GM19193 (cell line): ENCODE results near the gene NLRP1.

Experiments
- POLR2A ChIP-seq: IDR thresholded peaks from 4 replicates; pipeline ENCODE4 v1.6.1; 2011; ENCODE audit not compliant: insufficient read depth, insufficient read length; ENCODE audit errors: extremely low read depth

Gene NLRP1

GRCh38 chr17:5584383-5585286, at the start of gene NLRP1:
TSS of gene NLRP1 (minus strand) at chr17:5584509. CDS start at chr17:5583957, 552 bp downstream.
- TF ChIP-seq POLR2A = peak; percentile 75

DNA sequence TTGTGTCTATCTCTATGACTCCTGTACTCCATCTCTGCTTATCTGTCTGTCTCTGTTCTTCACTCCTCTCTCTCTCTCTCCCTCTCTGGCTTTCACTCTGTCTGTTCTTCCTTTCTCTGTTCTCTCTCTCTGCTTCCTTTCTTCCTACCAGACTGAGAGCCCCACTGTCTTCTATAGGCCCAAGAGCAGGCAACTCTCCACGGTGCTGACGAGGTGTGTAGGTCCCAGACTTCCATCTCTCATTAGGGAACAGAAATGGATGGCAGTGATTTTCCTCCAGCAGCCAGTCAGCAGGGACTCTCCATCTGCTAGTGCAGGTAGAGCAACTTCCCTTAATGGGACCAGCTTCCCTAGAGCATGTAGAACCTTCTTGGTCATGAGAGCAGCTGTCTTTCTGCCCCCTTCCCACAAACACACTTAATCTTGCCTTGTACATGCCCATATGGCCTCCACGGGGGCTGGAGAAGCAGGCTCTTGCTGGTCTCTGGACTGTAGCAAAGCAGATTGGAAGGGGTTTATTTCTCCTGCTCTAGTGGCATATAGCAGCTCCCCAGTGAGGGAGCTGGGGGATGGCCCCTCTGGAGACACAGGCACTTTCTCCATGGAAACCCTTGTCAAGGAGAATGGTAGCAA, 47.8 kb upstream of the NLRP1 start:
- TF ChIP-seq POLR2A = no peak

GRCh38 chr17:5630434-5630833, 46.1 kb upstream of the NLRP1 start:
- no peak for TF ChIP-seq POLR2A

- no peak for TF ChIP-seq POLR2A
Measured at GRCh38 chr17:5629128-5629527, 44.8 kb upstream of the NLRP1 start.

DNA sequence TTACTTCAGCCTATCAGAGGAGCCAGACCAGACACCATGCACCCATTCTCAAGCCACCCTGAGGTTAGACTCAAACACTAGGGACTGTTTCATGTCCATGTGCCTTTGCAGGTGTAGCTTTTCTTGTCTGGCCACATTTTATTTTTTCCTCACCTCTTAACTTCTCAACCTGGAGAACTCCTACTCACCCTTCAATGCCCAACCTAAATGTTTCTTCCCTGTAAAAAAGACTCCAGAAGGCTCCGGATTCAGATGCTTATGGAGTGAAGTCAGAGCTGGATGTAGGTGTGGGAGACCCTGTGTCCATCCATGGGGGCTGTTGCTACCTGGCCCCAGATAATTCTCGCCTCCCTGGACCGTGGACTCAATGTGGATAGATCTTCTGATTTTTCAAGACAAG, 44.0 kb upstream of the NLRP1 start:
- no peak for TF ChIP-seq POLR2A

DNA sequence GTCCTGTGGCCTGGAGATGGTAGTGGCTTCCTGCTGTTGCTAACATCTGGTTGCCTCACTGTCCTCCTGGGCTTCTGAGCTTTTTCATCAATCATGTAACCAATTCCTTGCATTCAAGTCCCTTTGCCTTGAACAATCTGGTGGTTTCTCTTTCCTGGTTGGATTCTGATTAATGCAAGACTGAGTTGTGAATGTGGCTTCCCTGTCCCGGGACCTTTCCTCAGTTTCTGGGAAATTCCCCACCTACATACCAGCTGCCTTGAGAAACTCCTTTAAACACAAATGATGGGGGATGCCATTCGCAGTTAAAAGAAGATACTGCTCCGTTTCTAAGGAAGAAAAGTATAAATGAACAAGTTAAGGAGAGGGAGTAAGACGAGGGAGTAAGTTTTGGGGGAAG, 39.9 kb upstream of the NLRP1 start:
- no peak for TF ChIP-seq POLR2A

DNA sequence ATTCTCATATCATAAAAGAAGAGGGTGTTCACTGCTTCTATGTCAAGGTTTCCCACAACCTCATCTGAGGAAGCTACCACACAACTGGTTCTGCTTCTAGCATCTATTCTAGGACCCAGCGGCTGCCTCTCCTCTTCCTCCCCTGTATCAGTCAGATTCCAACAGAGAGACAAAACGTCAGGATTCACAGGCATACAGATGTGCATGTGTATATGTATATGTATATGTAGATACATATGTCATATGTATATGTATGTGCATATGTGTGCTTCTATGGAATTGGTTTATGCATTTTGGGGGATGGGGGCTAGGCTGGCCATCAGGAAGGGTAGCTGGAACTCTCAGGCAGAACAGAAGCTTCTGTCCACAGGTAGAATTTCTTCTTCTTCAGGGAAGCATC, 37.4 kb upstream of the NLRP1 start:
- TF ChIP-seq POLR2A = no peak

DNA sequence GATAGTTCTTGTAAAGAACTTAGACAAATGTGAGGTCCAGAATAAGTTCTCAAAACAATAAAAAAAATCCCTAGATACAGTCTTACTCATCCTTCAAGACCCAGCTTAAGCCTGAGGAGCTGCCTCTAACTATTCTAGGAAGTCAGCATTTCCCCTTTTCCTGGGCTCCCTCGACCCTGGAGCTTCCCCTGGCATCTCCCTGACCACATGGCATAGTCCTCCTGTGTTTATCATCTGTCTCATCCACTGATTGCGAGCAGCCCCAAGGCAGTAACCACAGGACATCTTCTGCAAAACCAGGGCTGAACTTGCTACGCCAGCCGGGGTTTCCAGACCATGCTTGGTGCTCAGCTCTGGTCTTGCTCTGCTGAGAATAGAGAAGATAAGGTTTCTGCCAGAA, 36.7 kb upstream of the NLRP1 start:
- no peak for TF ChIP-seq POLR2A

DNA sequence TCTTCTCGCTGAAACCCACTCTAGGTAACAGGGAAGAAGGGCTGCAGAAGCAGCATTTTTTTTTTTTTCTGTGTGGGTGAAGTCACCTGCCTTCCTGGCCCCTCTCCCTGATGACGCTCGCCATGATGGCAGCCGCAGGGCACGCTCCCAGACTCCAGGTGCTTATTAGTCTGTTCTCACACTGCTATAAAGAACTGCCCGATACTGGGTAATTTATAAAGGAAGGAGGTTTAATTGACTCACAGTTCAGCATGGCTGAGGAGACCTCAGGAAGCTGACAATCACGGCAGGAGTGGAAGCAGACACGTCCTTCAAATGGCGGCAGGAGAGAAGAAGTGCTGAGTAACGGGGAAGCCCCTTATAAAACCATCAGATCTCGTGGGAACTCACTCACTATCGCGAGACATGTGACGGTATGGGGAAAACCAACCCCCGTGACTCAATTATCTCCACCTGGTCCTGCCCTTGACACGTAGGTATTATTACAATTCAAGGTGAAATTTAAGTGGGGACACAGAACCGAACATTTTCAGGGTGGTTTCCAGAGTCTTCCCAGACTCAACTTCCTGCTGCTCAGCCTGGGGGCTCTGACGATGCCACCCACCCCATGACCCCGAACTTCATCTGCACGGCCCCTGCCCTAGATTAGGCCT, 34.9 kb upstream of the NLRP1 start:
- TF ChIP-seq POLR2A = peak; percentile 37

- TF ChIP-seq POLR2A = no peak
Measured at GRCh38 chr17:5618476-5618875, 34.2 kb upstream of the NLRP1 start.

DNA sequence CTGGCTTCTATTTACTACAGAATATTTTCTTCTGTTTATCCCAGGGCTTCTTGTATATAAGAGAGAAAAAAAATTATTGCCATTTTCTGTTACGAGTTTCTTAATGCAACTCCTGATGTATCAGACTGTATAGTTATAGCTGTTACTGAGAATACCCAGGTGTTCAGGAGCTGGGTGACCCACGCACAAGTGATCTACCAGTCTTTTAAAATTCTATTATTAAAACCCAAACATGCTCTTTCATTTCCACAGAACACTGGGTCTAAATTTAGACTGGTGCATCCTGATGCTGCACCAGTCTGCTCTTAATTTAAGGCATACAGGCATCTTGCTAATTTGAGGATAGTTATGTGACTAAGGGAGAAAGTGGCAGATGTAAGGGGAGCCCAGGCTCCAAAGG, 31.2 kb upstream of the NLRP1 start:
- no peak for TF ChIP-seq POLR2A

GRCh38 chr17:5610956-5611355, 26.6 kb upstream of the NLRP1 start:
- no peak for TF ChIP-seq POLR2A

GRCh38 chr17:5608399-5609112, 24.2 kb upstream of the NLRP1 start:
- TF ChIP-seq POLR2A = no peak

DNA sequence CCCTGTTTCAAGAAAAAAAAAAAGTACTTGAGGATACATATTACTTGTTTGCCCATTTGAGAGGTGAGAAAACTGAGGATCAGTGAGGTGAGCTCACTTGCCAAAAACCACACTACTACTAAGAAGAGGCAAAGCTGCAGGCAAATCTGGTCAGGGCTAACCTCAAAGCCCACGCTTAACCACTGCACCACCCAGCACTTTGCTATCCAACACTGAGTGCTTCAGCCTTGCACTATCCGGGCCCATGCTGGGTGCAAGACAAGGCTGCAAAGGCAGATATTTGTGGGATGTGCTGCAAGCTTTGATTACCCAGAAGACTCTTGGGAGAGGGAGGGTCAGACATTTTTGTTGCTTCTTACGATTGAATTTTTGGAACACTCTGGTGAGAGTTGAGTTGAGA, 23.6 kb upstream of the NLRP1 start:
- no peak for TF ChIP-seq POLR2A

DNA sequence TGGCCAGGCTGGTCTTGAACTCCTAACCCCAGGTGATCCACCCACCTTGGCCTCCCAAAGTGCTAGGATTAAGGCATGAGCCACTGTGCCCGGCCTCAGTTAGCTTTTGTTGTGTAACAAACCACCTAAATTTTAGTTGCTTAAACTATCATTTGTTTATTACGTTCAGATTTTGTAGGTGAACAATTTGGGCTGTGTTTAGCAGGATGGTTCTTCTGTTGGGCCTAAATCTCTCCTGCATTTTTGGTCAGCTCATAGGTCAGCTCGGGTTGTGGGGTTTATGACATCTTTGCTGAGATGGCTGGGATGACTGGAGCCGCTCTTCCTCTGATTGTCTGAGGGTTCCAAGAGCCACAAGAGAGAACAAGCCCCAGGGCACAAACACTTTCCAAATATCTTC, 21.1 kb upstream of the NLRP1 start:
- no peak for TF ChIP-seq POLR2A
